HG02642 (cell line): ENCODE results near the gene SLC39A9.
A peak's percentile ranks its signal among the peaks of the same experiment; 100 is the strongest.
"Not testable (repeated sequence)": the region's sequence is repeated elsewhere in the genome, so short reads cannot be mapped to it uniquely, and the experiment has no call there.

Experiments
- ATAC-seq: cut with Tn5 transposase; IDR thresholded peaks from one replicate; pipeline ENCODE4 v1.9.1; 2021; ENCODE audit warnings: mild to moderate bottlenecking; ENCODE audit not compliant: unreplicated experiment, poor library complexity

The SLC39A9 gene

DNA sequence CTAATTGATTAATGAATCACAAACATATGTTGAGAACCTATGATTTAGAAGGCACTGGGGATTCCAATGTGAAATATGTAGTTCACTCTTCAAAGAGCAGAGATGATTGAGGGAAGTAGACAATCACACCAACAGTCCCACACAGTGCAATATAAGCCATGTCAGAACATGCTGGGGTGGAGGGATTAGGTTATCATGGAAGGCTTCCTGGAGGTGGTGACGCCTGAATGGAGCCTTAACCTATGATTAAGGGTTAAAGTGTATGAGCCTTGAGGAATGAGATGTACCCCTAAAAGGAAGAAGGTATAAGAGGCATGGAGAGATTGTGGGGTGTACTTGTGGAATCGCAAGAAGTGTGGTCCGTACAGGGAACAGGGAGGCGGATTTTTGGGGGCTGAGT lies 31.7 kb upstream of the SLC39A9 start:
- no peak for ATAC-seq

GRCh38 chr14:69368381-69368780 lies 30.1 kb upstream of the SLC39A9 start:
- ATAC-seq = no peak

DNA sequence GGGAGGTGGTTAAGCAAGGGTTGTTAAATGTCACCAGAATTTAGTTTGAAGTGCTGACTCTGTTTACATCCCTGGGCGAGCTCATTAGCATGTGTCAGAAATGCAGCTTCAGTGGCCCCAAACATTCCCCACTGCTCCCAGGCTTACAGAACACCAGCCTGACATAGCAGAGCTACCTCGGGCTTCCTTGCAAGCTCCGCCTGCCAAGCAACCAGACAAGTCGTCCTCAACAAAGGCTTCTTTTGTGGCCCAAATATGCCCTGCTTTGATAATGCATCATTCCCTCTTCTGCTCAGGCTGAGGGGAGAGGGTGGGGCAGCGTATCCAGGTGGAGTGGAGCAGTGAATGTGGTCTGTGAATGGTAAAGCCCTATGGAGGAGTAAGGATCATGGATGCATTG lies 28.4 kb upstream of the SLC39A9 start:
- no peak for ATAC-seq

DNA sequence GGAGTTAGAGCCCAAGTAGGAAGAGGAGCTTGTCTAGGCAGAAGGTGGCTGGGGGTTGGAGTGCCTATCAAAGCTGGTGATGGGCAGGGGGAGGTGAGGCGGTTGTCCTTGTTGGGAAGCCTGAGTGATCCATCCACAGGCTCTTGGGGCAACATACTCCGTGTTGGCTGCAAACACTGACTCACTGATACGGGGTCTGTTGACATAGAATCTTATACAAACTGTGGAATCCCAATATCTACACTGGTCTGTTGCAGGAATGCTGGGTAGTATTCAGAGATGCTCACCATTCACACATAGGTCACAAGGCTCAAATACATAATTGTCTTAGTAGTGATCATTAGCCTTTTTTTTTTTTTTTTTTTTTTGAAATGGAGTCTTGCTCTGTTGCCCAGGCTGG lies 26.3 kb upstream of the SLC39A9 start:
- no peak for ATAC-seq

DNA sequence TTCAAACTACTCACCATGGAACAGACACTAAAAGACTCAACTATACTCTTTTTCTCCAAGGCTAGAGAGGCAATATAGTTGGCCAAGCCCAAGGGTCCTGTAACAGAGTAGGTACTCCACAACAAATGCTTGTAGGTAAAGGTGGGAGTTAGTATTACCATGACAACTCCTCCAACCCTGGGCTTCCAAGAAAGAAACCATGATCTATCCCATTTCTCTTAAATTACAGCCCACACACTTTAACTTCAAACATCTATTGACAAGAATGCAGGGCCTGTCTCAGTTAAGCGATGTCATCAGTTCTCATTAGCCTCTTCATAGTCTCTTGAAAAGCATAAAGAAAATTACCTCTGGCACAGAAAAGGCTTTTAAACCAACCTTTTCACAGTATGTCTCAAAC lies 25.4 kb upstream of the SLC39A9 start:
- ATAC-seq = no peak

GRCh38 chr14:69374235-69374634 lies 24.3 kb upstream of the SLC39A9 start:
- no peak for ATAC-seq

DNA sequence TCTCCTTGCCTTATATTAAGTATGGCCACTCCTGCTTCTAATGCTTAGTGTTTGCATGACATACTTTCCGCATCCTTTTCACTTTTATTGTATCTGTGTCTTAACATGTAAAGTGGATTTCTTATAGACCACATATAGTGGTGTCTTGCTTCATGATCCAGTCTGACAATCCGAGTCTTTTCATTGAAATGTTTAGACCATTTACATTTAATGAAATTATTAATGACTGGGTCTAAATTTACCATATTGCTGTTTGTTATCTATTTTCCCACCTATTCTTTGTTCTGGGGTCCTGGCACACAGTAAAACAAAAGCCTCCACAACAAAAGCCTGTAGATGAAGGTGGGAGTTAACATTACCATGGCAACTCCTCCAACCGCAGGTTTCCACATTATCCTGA lies 23.3 kb upstream of the SLC39A9 start:
- no peak for ATAC-seq

DNA sequence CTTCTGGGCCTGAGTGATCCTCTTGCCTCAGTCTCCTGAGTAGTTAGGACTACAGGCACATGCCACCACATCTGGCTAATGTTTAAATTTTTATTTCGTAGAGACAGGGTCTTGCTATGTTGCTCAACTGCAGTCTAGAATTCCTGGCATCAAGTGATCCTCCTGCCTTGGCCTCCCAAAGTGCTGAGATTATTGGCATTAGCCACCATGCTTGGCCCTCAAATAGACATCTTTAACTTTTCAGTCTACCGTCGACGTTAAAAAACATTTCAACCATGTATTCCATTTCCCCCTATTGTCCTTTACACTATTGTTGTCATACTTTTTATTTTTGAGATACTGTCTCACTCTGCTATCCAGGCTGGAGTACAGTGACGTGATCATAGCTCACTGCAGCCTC lies 22.8 kb upstream of the SLC39A9 start:
- no peak for ATAC-seq

GRCh38 chr14:69376439-69376838 lies 22.1 kb upstream of the SLC39A9 start:
- no peak for ATAC-seq

GRCh38 chr14:69378274-69378673 lies 20.2 kb upstream of the SLC39A9 start:
- no peak for ATAC-seq

DNA sequence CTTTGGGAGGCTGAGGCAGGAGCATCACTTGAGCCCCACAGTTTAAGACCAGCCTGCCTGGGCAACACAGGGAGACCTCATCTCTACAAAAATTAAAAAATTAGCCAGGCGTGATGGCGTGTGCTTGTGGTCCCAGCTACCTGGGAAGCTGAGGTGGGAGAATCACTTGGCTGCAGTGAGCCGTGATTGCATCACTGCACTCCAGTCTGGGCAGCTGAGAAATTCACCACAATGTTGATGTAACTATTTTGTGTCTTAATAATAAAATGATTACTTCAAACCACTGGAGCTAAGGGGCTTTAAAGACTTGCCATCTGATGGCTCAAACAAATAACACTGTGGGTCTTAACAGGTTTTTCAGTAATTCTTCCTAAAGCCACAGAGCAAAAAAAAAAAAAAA lies 11.2 kb upstream of the SLC39A9 start:
- ATAC-seq = no peak

DNA sequence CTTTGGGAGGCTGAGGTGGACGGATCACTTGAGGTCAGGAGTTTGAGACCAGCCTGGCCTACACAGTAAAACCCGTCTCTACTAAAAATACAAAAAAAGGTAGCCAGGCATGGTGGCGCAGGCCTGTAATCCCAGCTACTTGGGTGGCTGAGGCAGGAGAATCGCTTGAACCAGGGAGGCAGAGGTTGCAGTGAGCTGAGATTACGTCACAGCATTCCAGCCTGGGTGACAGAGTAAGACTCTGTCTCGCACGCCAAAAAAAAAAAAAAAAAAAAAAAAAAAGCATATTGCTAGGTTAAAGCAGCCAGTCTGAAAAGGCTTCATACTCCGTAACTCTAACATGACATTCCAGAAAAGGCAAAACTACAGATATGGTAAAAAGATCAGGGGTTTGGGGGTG lies 7.1 kb upstream of the SLC39A9 start:
- ATAC-seq = not testable (repeated sequence)

- ATAC-seq = no peak
Measured at GRCh38 chr14:69392481-69392880, 6.0 kb upstream of the SLC39A9 start.

GRCh38 chr14:69395929-69396328 lies 2.6 kb upstream of the SLC39A9 start:
- no peak for ATAC-seq

GRCh38 chr14:69398818-69399210 lies 322 bp downstream of the SLC39A9 start:
- ATAC-seq = peak; percentile 21

DNA sequence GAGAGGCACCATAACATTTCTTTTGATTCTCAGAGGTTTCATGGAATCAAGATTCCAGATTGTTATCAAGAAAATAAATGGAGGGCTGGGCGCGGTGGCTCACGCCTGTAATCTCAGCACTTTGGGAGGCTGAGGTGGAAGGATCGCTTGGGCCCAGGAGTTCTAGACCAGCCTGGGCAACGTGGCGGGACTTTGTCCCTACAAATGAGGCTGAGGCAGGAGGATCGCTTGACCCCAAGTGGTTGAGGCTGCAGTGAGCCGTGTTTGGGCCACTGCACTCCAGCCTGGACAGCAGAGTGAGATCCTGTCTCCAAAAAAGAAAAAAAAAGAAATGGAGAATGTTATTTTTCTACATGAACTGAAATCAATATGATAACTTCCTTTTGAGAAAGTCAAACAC lies 1.3 kb downstream of the SLC39A9 start:
- ATAC-seq = no peak

DNA sequence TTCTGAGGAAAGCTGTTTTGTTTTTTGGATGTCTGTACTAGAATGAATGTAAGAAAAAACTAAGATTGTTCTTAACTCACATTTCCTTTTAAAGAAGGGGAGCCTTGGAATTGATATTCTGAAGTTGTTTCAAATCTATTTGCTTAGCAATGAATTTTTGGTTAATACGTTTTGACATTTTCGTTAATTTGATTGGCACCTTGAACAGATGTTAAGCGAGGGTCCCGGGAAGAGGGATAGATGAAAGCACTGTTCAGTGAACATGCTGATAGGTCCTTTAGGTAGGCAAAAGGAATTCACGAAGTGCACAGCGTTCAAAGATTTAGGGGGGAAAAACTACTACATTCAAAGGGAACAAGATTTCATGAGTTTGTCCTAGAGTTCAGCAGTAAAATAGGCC lies 1.7 kb downstream of the SLC39A9 start:
- no peak for ATAC-seq

- no peak for ATAC-seq
Measured at GRCh38 chr14:69401841-69402240, 3.3 kb downstream of the SLC39A9 start.

GRCh38 chr14:69404478-69404877 lies 6.0 kb downstream of the SLC39A9 start:
- no peak for ATAC-seq

DNA sequence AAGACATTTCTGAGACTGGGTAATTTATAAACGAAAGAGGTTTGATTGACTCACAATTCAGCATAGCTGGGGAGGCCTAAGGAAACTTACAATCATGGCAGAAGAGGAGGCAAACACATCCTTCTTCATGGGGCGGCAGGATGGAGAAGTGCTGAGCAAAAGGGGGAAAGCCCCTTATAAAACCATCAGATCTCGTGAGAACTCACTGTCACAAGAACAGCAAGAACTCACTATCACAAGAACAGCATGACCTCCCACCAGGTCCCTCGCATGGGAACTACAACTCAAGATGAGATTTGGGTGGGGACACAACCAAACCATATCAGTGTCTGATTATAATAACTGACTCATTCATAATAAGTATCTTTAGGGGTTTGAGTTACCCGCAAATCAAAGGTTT lies 6.4 kb downstream of the SLC39A9 start:
- no peak for ATAC-seq

- no peak for ATAC-seq
Measured at GRCh38 chr14:69405762-69406161, 7.3 kb downstream of the SLC39A9 start.

GRCh38 chr14:69408331-69408960 lies 10.0 kb downstream of the SLC39A9 start:
- ATAC-seq = no peak

GRCh38 chr14:69413483-69413882 lies 15.0 kb downstream of the SLC39A9 start:
- no peak for ATAC-seq
